ENCODE measurements around the gene EDEM1. TPM values are rescaled to one million over a fixed set of nuclear protein-coding genes. Genes with fewer than 3 reads are reported as not detected.

EDEM1 gene
- polyA plus RNA-seq, 1 donor from 2014 or later = 13.6 TPM

DNA sequence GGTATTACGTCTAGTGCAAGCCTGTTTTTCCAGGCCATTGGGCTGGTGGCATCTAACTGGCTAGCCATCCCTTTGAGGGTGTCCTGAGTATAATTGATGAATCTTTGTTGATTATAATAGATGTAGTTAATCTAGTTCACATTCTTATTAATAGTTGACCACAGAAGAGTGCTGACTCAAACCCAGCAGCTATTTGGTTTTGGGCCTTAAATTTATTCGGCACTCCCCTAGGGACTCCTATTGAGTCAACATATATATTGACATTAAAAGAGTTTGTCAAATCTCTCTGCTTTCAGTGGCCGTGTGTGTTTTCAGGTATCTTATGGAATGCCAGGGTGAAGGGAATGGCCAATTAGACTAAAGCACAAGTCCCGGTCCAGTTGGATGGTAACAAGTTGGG, 45.7 kb upstream of the EDEM1 start:
- Histone ChIP-seq H2AFZ (ENCODE audit: low read depth, low read length) (no peak overlapping the region), H3K9me2 (ENCODE audit: insufficient read depth, low read length) (no peaks in the 10 kb centered on the region), H3K27ac (ENCODE audit: low read length) (no peak overlapping the region), H3K79me2 (replicated peaks; ENCODE audit: insufficient read depth, low read length) (peaks cover 24% of the 10 kb centered on the region), H3K9me3 (ENCODE audit: low read length) (peaks cover 3% of the 10 kb centered on the region), H4K20me1 (ENCODE audit: insufficient read depth) (no peaks in the 10 kb centered on the region), H3K36me3 (ENCODE audit: insufficient read depth, low read length) (no peaks in the 10 kb centered on the region), H3K9ac (ENCODE audit: low read length) (no peak overlapping the region), H3K4me3 (ENCODE audit: low read length) (no peak overlapping the region), H3K27me3 (ENCODE audit: insufficient read depth, low read depth, low read length) (no peaks in the 10 kb centered on the region), H3F3A (ENCODE audit: insufficient read depth, low read length, poor library complexity, severe bottlenecking) (no peaks in the 10 kb centered on the region), H3K4me2 (ENCODE audit: low read length) (no peak overlapping the region)
- TF ChIP-seq EP300 (conservative IDR thresholded peaks at IDR 0.05; ENCODE audit: poor library complexity, severe bottlenecking) = no peak
- TF ChIP-seq SMC3 (conservative IDR thresholded peaks at IDR 0.05; ENCODE audit: poor library complexity) = no peak
- TF ChIP-seq RAD21 (conservative IDR thresholded peaks at IDR 0.05) = no peak
- TF ChIP-seq EZH2 (IDR thresholded peaks at IDR 0.05; ENCODE audit: borderline replicate concordance, insufficient read depth, low read length, poor library complexity, severe bottlenecking) = no peak
- TF ChIP-seq TAF1 (IDR thresholded peaks at IDR 0.05; ENCODE audit: low read depth) = no peak
- TF ChIP-seq, protein P1, sequence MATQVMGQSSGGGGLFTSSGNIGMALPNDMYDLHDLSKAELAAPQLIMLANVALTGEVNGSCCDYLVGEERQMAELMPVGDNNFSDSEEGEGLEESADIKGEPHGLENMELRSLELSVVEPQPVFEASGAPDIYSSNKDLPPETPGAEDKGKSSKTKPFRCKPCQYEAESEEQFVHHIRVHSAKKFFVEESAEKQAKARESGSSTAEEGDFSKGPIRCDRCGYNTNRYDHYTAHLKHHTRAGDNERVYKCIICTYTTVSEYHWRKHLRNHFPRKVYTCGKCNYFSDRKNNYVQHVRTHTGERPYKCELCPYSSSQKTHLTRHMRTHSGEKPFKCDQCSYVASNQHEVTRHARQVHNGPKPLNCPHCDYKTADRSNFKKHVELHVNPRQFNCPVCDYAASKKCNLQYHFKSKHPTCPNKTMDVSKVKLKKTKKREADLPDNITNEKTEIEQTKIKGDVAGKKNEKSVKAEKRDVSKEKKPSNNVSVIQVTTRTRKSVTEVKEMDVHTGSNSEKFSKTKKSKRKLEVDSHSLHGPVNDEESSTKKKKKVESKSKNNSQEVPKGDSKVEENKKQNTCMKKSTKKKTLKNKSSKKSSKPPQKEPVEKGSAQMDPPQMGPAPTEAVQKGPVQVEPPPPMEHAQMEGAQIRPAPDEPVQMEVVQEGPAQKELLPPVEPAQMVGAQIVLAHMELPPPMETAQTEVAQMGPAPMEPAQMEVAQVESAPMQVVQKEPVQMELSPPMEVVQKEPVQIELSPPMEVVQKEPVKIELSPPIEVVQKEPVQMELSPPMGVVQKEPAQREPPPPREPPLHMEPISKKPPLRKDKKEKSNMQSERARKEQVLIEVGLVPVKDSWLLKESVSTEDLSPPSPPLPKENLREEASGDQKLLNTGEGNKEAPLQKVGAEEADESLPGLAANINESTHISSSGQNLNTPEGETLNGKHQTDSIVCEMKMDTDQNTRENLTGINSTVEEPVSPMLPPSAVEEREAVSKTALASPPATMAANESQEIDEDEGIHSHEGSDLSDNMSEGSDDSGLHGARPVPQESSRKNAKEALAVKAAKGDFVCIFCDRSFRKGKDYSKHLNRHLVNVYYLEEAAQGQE (IDR thresholded peaks at IDR 0.05; ENCODE audit: borderline replicate concordance) = no peak
- no peak for TF ChIP-seq MXI1 (conservative IDR thresholded peaks at IDR 0.05; ENCODE audit: poor library complexity, severe bottlenecking)
- no peak for TF ChIP-seq POLR2AphosphoS5 (IDR thresholded peaks at IDR 0.05)
- no peak for TF ChIP-seq CTCF (IDR thresholded peaks at IDR 0.05; ENCODE audit: poor library complexity, severe bottlenecking)

- H3K9me3 ChIP-seq (ENCODE audit: low read length) = peaks cover 3% of the 10 kb centered on the region
- H3K4me2 ChIP-seq (ENCODE audit: low read length) = no peak overlapping the region
- no peaks in the 10 kb centered on the region for H3K36me3 ChIP-seq (ENCODE audit: insufficient read depth, low read length)
- H3K9ac ChIP-seq (ENCODE audit: low read length) = no peak overlapping the region
- H3K4me3 ChIP-seq (ENCODE audit: low read length) = no peak overlapping the region
- H3K9me2 ChIP-seq (ENCODE audit: insufficient read depth, low read length) = no peaks in the 10 kb centered on the region
- H3F3A ChIP-seq (ENCODE audit: insufficient read depth, low read length, poor library complexity, severe bottlenecking) = no peaks in the 10 kb centered on the region
- H4K20me1 ChIP-seq (ENCODE audit: insufficient read depth) = no peaks in the 10 kb centered on the region
- no peaks in the 10 kb centered on the region for H3K27me3 ChIP-seq (ENCODE audit: insufficient read depth, low read depth, low read length)
- no peak overlapping the region for H3K27ac ChIP-seq (ENCODE audit: low read length)
- TF ChIP-seq RAD21 (conservative IDR thresholded peaks at IDR 0.05) (no peak), TAF1 (IDR thresholded peaks at IDR 0.05; ENCODE audit: low read depth) (no peak), SMC3 (conservative IDR thresholded peaks at IDR 0.05; ENCODE audit: poor library complexity) (no peak), EZH2 (IDR thresholded peaks at IDR 0.05; ENCODE audit: borderline replicate concordance, insufficient read depth, low read length, poor library complexity, severe bottlenecking) (no peak), MXI1 (conservative IDR thresholded peaks at IDR 0.05; ENCODE audit: poor library complexity, severe bottlenecking) (no peak), EP300 (conservative IDR thresholded peaks at IDR 0.05; ENCODE audit: poor library complexity, severe bottlenecking) (no peak), POLR2AphosphoS5 (IDR thresholded peaks at IDR 0.05) (no peak), CTCF (IDR thresholded peaks at IDR 0.05; ENCODE audit: poor library complexity, severe bottlenecking) (no peak)
- TF ChIP-seq, protein P1 (IDR thresholded peaks at IDR 0.05; ENCODE audit: borderline replicate concordance) = no peak
- H2AFZ ChIP-seq (ENCODE audit: low read depth, low read length) = no peak overlapping the region
- H3K79me2 ChIP-seq (replicated peaks; ENCODE audit: insufficient read depth, low read length) = peaks cover 22% of the 10 kb centered on the region
These were observed 44.0 kb upstream of the EDEM1 start for GRCh38 chr3:5143464-5143863.
